NCI-H510A (cell line): ENCODE measurements around the gene RPLP1.

ENCODE experiments used
- DNase-seq: peaks from one replicate; lab custom pipeline; 2025; lab: John Stamatoyannopoulos, UW

RPLP1 gene

DNA sequence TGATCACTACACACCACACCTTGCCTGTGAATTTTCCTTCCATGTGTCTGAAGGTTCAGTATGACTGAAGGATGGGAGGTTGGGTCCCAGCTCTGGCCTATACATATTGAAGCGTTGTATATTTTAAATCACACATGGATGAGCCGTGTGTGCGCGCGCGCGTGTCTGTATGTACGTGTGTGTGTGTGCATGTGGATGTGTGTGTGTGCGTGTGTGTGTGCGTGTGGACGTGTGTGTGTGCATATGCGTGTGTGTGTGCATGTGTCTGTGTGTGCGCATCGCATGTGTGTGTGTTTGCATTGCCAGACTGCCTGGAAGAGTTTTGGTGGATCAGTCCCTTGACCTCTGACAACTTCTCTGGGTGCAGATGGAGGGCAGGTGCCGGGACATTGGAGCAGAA is 45.7 kb downstream of the RPLP1 start:
- DNase-seq = no peak

DNA sequence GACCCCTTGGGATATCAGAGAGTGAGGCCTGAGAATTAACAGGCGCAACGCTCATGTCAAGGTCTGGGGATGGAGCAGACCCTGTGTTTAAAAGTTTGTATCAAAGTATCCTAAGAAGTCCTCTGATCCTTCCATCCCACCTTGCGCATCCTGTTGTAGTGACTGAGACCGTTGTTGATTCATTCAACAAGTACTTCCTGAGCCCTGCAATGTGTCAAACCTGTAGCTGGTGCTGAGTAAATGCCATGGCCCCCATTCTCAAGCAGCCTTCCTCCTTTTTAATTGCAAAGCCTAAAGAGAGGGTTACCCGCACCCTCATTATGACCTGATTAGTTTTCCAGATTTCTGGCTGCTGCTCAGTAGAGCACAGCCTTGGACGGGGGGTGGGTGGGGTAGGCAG is 46.4 kb downstream of the RPLP1 start:
- no peak for DNase-seq

DNA sequence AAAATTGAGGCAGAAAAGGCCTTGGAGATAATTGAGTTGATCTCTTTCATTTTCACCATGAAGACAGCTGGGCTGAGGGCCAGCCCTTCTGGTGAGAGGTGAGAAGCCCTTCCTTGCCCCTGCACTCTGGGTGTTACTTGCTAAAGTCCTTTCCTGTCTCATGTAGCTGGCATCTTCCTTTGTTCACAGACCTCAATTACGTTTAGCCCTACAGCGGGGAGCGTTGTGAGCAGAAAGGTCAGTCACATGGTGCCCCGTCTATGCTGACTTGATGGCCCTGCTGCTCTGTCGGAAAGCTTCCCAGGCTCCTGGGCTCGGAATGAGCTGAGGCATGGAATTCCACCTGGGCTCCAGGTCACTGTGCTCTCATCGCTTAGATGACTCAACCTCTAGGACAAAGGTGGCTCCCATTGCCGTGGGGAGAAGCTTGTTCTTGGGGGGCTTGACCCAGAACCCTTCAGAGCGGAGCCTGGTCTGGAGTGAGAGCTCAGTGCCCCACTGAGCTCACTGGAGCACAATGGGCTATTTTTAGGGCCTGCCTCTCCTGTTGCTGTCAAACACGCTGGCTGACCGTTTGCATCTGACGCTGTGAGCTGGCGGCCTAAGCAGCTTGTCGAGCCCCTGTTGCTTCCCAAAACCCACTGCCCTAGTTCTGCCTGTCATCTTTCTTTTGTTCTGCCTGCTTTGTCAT is 47.0 kb downstream of the RPLP1 start:
- DNase-seq = no peak

DNA sequence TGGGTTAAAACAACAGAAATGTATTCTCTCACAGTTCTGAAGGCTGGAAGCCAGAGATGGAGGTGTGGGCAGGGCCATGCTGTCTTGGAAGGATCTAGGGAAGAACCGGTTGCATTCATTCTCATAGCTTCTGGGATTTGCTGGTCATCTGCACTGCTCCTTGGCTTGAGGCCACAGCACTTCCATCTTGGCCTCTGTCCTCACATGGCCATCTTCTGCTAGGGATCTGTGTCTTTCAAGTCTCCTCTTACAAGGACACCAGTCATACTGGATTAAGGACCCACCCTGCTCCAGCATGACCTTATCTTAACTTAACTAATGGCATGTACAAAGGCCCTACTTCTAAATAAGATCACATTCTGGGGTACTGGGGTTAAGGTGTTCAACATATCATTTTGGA is 47.7 kb downstream of the RPLP1 start:
- no peak for DNase-seq

DNA sequence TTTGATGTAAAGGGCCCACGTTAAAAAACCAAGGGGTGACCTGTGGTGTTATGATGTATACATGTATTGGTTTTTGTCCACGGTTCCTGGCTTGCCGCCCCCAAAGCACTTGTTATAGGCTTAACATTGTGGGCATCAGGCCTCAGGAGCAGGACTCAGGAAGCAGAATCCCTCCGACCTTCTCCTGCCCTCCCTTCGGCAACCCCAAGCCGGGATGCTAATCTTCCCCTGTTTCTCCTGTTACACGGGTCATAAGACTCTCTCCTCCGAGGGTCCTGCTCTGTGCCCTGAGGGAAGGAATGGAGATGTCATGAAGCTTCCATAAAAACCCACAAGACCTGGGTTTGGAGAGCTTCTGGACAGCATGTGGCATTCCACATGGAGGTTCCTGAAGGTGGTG is 48.8 kb downstream of the RPLP1 start:
- no peak for DNase-seq

DNA sequence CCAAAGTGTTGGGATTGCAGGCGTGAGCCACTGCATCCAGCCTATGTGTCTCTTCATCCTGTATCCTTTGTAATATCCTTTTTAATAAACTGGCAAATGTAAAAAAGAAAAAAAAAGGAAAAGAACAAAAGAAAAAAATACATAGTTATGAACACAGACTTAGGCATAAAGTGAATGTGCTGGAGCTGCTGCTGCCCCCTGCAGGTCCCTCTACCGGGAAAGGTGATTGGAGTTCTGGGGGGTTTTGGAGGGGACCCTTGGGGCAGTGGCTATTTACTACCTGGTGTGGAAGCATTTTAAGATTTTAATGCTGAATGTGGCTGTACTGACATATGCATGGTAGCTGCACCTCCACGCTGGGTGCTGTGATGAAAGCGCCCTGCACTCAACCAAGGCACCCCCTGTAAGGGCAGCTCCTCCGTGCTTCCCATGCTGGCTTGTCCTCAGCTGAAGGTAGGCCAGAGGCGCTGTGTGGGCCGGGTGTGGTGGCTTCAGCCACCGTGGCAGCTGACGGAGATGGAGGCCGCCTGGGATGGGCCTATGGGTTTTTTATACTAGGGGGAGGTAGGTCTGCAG is 49.9 kb downstream of the RPLP1 start:
- DNase-seq = no peak

DNA sequence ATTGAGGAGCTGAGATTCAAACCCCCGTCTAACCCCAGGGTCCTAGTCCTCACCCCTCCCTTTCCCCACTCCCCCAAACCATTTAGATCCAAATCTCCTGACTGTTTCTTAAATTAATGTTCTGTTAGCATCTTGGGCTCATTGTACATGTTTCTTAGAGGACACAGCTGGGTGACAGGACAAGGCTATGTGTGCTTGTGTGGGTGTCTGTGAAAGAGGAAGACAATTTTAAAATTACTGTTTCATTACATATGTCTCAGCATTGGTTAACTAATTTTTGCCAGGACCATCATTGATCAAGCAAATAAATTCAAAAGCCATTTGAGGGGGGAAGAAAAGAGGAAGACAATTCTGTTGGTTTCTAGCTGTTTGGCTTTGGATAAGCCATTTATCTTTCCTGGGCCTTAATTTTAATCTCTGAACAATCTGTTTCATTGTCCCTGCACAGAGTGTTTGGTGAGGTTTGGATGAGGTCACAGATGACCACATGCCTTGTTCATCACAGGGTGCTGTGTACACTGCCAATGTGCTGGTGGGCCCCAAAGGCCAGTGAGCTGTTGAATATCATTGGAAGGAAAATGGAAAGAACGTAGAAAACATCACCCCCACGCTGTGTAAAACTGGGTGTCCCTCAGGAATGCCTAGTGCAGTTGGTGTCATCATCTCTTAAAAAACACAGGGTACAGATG is 51.9 kb downstream of the RPLP1 start:
- no peak for DNase-seq
